ENCODE measurements around the gene DBH. TPM values are rescaled to one million over a fixed set of nuclear protein-coding genes. Genes with fewer than 3 reads are reported as not detected.

DBH gene
- polyA plus RNA-seq (2013, experiment 1 of 2; ENCODE audit: insufficient read length) = 0.15 TPM
- polyA plus RNA-seq (2013, experiment 2 of 2; ENCODE audit: insufficient read length) = 0.17 TPM

GRCh38 chr9:133635533-133636531 lies at the start of gene DBH:
DBH (plus strand) TSS chr9:133636363; CDS start chr9:133636372, 9 bp downstream.
- DNase-seq = no peak

GRCh38 chr9:133587051-133587450 lies 49.1 kb upstream of the DBH start:
- no peak for DNase-seq

DNA sequence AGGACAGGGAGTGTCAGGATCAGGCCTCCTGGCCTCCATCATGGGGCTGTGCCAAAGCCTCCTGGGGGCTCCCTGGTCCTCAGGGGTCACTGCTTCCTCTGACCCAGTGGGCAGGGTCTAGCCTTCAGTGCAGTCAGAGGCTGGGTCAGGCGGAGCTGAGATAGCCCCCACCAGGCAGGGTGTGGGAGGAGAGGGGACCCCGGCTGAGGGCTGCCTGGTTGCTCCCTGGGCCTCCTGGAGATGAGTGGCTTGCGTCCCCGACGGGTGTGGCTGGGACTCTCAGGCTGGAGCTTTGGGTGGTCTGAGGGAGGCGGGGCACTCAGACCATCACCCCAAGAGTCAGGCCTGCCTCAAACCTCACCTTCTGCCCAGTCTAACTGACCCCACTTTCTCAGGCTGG lies 48.7 kb upstream of the DBH start:
- DNase-seq = no peak

DNA sequence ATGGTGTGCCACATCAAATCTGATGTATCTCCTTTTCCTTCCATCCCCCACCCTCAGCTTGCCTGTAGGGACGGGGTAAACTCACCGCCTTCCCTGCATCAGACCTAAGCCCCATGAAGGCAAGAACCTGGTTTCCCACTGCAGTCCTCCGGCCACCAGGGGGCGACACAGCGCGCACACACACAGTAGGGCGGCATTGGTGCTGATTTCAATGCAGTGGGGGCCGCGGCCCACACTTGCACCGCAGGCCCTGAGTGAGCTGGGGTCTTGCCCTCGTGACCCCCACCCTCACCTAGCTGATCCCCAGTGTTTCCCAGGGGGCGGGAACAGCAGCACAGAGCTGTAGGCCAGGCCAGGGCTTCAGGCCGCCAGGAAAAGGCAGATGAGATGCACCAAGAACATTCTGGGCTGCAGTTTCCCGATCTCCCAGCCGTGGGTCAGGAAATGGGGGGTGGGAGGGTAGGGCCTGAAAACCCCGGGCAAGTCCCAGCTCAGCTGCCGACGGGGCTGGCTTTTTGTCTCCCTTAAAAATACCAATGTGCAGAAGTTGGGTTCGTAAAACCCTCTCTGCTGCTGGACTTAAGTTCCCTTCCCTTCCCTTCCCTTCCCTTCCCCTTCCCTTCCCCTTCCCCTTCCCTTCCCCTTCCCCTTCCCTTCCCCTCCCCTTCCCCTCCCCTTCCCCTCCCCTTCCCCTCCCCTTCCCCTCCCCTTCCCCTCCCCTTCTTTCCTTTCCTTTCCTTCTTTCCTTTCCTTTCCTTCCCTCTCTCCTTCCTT lies 46.5 kb upstream of the DBH start:
- DNase-seq = no peak

DNA sequence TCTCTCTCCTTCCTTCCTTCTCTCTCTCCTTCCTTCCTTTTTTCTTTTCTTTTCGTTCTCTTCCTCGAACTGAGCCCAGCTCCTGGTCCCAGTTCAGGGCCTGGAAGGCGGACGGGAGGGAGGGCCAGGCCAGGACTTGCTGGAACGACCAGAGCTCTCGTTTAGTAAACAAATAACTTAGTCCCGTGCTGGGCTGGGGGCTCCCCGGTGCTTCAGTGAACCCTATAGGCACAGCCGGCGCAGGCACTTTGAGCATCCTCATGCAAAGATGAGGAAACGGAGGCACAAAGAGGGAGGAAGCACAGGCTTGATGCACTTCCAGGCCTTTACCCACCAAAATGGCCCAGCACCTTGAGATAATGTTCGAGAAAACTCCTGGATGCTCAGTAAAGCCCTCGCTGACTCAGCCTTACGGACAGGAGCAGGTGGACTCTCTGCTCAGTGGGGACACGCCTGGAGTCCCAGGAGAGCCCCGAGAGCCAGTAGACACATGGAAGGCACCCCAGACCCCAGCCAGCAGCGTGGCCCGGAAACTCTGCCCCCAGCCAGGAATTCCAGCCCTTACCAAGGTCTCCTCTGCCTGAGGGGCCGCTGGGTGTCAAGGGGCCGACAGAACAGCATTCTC lies 45.8 kb upstream of the DBH start:
- DNase-seq = no peak

DNA sequence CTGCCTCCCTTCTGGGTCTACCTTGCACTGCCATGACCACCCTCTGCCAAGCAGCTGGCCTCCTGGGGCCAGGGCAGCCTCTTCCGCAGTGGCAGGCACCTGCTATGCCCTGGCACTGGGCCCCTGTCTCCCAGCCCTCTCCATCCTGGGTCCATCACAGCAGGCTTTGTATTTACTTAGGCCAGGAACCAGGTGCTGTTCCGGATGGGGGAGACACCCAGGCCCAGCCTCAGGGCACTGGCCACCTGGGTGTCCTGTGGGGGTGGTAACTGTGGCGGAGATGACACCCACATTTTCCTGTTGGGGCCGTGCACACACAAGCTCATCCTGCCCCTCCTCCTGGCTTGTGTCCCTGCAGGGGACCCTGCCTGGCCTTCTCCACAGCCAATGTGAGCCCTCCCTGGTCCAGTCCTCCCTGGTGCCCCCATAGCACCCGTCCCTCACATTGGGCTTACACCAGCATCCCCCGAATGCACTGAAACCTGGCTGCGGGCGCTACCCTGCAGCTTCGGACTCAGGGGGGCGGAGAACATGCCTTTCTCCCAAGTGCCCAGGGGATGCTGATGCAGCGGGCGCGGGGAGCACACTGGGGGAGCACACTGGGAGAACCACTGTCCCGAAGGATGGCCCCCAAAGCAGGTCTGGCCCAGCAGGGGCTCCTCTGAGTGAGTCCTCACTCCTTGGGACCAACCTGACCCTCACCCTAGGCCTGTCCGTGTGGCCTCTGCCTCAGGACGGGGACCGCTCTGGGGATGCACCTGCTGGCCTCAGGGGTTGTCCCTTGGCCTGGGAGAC lies 44.9 kb upstream of the DBH start:
- no peak for DNase-seq

- DNase-seq = no peak
Measured at GRCh38 chr9:133591985-133592384, 44.2 kb upstream of the DBH start.

DNA sequence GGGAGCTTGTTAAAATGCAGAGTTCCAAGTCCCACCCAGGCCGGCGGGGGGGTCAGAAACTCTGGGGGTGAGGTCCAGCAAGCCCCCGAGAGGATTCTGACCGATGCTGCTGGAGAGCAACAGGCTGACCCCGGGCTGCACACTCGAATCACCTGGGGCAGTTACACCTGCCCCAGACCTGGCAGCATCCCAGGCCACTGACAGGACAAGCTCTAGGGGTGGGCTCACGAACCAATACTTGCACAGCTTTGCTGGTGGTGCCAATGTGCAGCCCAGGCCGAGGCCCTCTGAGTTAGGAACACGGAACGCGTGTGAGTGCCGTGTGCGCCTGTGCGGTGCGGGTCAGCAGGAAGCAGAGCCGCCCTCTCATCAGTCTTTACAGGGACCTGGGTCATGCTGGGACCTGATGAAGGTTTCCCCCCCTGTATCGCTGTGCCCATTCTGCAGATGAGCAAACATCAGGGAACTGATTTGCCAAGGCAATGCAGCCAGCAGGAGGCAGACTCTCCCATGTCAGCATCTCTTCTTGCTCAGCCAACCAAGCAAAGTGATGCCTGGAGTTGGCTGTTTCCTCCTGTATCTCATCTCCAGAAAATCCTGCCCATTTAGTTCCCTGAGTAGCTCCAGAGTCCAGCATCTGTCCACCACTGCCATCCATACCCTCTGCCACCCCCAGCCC lies 43.3 kb upstream of the DBH start:
- DNase-seq = no peak

DNA sequence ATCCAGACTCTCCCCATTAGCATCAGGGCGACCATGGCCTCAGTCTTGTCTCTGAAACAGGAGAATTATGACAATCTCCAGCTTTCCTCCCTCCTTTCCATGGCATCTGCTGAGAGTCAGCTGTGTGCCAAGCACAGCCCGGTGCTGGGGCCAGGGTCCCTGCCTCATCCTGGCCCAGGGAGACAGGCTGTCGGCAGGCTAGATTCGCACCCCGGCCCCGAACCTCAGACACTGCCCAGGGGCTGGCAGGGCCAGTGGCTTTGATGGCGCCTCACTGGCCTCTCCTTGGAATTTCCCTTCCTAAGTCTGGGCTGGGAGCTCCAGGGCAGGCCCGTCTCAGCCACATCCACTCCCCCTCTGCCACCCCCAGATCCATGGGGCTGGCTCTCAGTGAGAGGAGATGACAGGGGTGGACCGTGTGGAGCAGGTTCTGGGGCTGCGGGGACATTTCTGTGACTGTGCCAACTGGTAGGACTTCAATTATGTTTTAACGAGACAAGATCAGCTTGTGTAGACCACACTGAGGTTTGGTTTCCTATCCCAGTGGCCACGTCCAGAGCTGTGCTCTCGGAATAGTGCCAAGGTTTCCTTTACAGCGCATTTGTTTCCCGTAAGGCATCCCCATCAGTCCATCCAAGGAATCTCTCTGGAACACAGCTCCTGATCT lies 42.4 kb upstream of the DBH start:
- no peak for DNase-seq

DNA sequence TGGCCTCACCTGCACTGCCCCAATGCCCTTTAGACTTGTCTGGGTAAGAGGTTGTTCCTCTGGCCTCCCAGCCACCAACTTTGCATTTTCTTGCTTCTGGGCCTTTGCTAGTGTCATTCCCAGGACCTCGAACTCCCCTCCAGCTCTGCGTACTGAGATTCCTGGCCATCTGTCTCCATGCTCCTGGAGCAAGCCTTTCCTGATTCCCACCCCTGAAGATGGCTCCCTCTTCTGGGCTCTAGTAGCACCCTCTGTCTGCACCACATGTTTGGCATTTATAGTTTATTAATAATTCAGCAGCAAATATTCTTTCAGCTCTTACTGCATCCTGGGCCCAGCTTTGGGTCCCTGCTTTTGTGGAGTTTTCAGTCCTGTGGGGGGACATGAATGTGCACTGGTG lies 41.9 kb upstream of the DBH start:
- DNase-seq = no peak

DNA sequence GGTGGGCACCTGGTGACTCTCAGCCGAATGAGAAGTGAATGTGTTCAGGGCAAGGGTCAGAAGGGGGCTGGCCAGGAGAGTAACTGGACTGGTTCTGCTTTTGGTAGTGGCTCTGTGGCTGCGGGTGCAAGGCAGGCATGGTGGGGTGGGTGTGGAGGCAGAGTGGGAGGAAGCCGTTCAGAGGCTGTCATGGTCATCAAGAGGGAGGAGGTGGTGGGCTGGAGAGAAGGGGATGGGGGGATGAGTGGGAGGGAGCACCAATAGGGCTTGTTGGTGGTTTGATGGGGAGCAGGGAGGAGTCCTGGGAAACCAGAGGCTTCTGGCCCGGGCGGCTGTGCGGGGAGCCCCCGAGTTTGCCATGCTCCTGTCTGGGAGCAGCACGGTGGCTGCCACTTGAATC lies 40.3 kb upstream of the DBH start:
- DNase-seq = no peak

GRCh38 chr9:133597316-133597957 lies 38.7 kb upstream of the DBH start:
- no peak for DNase-seq

DNA sequence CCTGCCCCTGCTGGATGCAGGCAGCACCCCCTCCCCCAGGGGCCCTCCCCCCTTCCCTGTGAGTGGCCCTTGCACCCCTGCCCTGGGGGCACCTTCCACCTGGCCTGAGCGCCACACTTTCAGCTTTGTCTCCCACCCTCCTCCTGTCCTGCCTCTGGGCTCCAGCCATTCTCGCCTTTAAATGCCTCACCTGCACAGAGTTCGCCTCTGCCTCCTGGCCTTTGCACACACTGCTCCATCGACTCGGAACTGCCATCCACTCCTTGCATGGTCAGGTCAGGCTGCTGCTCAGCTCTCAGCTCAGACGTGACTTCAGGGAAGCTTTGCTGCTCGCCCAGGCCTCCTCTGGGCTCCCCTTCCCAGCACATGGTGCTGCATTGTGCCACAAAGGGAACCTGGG lies 37.2 kb upstream of the DBH start:
- no peak for DNase-seq

- DNase-seq = no peak
Measured at GRCh38 chr9:133599470-133600173, 36.5 kb upstream of the DBH start.

- DNase-seq = no peak
Measured at GRCh38 chr9:133600739-133601138, 35.4 kb upstream of the DBH start.

DNA sequence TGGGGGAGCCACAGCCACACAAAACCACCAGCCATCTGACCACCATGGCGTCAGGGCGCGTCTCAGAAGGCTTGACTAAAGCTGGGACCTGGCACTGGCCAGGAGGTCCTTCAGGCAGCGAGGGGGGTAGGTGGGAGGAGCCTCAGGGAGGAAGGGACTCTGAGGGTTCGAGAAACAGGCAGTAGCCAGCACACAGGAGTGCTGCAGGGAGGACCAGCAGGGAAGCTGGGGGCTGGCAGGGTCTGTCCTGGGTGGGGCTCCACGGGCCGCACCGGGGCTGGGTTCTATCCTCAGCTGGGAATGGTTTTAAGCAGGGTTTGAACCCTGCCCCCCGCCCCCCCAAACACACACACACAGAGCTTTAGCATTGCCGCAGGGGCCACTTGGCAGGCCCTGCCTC lies 34.4 kb upstream of the DBH start:
- no peak for DNase-seq

- no peak for DNase-seq
Measured at GRCh38 chr9:133602277-133602676, 33.9 kb upstream of the DBH start.

- DNase-seq = no peak
Measured at GRCh38 chr9:133603135-133603927, 32.8 kb upstream of the DBH start.

DNA sequence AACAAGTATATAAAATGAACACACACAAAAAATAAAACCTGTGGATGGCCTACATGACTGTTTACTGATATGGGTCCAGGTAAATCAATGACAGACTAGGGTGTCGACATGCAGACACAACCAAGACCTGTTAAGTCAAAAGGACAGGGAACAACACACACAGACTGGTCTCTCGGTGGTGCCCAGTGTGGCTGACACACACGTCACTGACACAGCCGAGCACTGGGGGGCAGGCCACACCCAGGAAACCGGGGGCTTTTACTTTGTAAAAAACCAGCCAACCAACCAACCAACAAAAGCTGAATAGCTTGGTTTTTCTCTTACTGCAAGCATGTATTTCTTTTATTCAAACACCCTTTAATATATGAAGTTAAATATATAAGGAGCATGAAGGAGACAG lies 31.9 kb upstream of the DBH start:
- no peak for DNase-seq

All from fibroblast of skin of abdomen (primary cell).